Subcutaneous adipose tissue (tissue), 4 donors: ENCODE measurements around the gene SHOC2. TPM values are rescaled to one million over a fixed set of nuclear protein-coding genes. Genes with fewer than 3 reads are reported as not detected.

Source experiments
- CTCF ChIP-seq: fragments of 450-650 bp; IDR thresholded peaks from one replicate; pipeline ENCODE4 v1.5.1; 2016; ENCODE audit warnings: low read depth, mild to moderate bottlenecking, control low read depth, antibody characterized with exemption, moderate library complexity
- total RNA-seq, 4 donors: library from RNA; depleted of rRNA; stranded (reverse); fragments of >200 nt; gene quantifications; one replicate each; pipeline ENCODE4 v1.1.0, GENCODE V29; 2016

The SHOC2 gene
- total RNA-seq, 4 donors from 2014 or later: 67.1 to 128 (median 72.0) TPM

GRCh38 chr10:110992006-110992800 is 72.8 kb downstream of the SHOC2 start:
- TF ChIP-seq CTCF: no peak

GRCh38 chr10:110993024-110993693 is 73.8 kb downstream of the SHOC2 start:
- TF ChIP-seq CTCF: no peak

DNA sequence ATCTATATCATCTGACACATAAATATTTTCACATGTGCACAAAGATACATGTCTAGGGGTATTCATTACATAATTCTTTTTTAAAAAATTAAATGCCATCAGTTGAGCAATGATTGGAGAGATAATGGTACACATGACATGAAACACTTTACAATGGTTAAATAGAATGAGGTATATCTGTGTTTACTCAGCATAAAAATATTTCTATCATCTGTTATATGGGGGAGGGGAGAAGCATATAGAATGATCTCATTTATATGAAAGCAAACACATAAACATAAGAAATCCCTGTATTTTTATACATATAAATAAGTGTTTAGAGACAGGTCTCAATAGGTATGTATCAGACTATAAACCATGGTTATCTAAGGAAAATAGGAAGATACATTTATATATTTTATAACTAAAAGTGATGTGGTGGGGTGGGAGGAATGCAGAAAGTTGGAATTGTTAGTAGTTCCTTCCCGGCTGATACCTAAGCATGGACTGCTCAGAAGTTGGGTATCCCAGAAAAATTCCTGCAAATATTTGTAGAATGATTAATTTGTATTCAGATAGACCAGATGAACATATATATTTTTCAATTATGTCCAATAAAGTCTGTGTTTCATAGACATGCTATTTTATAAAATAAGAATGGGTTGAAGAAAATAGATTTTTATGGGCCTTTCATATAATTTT is 75.1 kb downstream of the SHOC2 start:
- TF ChIP-seq CTCF: no peak

DNA sequence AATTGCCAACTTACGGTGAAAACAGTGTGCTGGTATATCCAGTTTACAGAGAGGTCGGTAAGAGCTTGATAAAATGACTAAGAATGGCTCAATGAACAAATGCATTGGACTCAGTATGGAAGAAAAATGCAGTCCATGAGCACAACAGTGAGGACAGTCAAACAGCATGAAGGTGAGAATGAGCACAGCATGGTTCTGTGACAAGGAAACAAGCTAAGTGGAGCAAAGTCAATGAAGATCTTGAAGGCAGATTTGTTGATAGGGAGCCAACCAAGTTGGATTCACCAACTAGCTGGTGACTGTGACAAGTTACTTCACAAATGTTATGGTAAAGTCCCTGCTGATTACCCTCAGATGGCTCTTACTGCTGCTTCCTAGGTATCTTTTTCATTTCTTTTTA is 75.9 kb downstream of the SHOC2 start:
- TF ChIP-seq CTCF: no peak

DNA sequence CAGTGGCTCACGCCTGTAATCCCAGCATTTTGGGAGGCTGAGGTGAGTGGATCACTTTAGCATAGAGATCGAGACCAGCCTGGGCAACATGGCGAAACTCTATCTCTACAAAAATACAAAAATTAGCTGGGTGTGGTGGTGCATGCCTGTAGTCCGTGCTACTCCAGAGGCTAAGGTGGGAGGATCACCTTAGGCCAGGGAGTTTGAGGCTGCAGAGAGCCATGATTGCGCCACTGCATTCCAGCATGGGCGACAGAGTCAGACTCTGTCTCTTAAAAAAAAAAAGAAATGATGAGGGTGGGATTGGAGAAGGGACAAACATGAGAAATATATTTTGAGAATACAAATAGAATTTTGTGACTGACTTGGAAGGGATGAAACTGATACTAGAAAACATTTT is 76.9 kb downstream of the SHOC2 start:
- TF ChIP-seq CTCF: no peak

GRCh38 chr10:111004016-111004415 is 84.6 kb downstream of the SHOC2 start:
- no peak for TF ChIP-seq CTCF

DNA sequence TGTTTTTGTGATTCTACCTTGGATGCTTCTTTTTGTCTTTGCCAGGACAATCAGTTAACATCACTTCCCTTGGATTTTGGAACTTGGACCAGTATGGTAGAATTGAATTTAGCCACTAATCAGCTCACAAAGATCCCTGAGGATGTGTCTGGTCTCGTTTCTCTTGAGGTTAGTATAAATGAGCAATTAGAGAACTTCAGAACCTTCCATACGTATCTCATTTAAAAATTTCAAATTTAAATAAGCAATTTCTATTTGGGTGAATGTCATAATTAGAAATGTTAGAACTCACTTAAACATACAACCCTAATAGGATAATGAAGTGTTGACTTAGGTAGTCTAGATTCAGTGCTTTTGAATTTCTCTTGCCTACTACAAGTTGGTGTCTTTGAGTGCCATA is 88.1 kb downstream of the SHOC2 start:
- no peak for TF ChIP-seq CTCF
